GM10266 (cell line): Measurements from ENCODE around the gene ARHGEF40.

Experiments used
- DNase-seq: peaks from one replicate; pipeline ENCODE4 v3.0.0; 2012; ENCODE audit errors: extremely low spot score
- CTCF ChIP-seq: IDR thresholded peaks from 2 replicates; pipeline ENCODE4 v1.5.1; 2012; ENCODE audit warnings: mild to moderate bottlenecking, low read depth; ENCODE audit not compliant: control insufficient read depth, insufficient read depth; ENCODE audit errors: missing control alignments

Gene ARHGEF40

DNA sequence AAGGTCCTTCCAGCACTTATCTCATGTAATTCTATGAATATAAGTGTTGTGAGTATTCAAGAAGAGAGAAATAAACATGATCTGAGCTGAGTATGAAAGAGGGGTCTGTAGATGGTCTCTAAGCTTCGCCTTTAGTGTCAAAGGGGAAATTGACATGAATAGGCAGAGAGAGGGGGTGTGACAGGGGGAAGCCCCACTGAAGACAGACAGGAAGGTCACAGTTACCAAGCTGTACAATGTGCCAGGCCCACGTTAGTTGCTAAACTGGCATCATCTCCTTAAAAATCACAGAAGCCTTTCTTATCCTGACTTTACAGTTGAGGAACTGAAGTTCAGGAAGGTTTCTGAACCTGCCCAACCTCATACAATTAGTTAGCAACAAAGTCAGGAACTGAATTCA is 7.6 kb downstream of the ARHGEF40 start:
- no peak for DNase-seq
- TF ChIP-seq CTCF, result no peak

GRCh38 chr14:21078287-21078686 is 8.2 kb downstream of the ARHGEF40 start:
- TF ChIP-seq CTCF, result no peak
- no peak for DNase-seq

GRCh38 chr14:21078726-21079125 is 8.6 kb downstream of the ARHGEF40 start:
- DNase-seq, result no peak
- no peak for TF ChIP-seq CTCF

DNA sequence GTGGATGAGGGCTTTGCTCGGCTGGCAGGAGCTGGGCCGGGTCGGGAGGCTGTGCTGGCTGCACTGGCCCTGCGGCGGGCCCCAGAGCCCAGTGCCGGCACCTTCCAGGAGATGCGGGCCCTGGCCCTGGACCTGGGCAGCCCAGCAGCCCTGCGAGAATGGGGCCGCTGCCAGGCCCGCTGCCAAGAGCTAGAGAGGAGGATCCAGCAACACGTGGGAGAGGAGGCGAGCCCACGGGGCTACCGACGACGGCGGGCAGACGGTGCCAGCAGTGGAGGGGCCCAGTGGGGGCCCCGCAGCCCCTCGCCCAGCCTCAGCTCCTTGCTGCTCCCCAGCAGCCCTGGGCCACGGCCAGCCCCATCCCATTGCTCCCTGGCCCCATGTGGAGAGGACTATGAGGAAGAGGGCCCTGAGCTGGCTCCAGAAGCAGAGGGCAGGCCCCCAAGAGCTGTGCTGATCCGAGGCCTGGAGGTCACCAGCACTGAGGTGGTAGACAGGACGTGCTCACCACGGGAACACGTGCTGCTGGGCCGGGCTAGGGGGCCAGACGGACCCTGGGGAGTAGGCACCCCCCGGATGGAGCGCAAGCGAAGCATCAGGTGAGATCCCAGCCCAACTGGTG is 11.5 kb downstream of the ARHGEF40 start:
- DNase-seq, result no peak
- TF ChIP-seq CTCF, result no peak

DNA sequence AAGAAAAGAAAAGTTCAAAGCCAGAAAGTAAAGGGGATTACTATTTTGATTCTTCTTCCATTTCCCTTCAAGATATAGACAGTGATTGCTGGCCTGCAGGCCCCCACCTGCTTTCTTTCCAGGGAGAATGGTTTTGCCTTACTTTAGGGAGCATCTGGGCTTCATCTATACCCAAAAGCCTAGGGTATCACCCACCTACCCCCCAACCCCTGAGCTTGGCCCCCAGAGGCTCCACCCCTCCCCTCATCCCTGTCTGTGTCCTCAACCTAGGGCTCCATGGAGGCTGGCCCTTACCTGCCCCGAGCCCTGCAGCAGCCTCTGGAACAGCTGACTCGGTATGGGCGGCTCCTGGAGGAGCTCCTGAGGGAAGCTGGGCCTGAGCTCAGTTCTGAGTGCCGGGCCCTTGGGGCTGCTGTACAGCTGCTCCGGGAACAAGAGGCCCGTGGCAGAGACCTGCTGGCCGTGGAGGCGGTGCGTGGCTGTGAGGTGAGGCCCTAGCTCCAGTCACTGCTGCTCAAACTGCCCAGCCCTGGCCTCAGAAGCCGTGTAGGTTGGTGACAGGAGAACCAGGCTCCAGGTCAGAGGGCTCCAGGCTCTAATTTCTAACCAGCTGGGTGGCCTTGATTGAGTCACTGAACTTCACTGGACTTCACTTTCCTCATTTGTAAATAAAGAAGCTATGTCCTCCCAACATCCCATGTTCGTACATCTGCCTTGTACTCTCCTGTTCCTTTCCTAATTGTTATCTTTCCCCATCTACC is 13.6 kb downstream of the ARHGEF40 start:
- no peak for TF ChIP-seq CTCF
- DNase-seq, result no peak

DNA sequence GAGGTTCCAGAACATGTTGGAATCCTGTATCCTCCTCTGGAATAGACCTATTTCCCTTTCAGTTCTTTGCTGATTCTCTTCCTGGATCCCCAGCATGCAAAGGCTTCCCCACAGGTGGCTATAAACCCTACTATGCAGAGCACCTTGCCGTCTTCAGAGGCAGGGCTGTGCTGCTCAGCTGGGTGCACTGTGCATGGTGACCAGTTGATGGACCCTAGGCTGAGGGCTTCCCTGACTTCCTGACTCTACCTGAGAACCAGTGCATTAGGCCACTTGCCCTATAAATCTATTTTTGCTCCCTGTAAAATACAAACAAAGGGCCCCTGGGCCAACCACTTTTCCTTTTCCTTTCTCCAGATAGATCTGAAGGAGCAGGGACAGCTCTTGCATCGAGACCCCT is 14.3 kb downstream of the ARHGEF40 start:
- no peak for TF ChIP-seq CTCF
- no peak for DNase-seq

DNA sequence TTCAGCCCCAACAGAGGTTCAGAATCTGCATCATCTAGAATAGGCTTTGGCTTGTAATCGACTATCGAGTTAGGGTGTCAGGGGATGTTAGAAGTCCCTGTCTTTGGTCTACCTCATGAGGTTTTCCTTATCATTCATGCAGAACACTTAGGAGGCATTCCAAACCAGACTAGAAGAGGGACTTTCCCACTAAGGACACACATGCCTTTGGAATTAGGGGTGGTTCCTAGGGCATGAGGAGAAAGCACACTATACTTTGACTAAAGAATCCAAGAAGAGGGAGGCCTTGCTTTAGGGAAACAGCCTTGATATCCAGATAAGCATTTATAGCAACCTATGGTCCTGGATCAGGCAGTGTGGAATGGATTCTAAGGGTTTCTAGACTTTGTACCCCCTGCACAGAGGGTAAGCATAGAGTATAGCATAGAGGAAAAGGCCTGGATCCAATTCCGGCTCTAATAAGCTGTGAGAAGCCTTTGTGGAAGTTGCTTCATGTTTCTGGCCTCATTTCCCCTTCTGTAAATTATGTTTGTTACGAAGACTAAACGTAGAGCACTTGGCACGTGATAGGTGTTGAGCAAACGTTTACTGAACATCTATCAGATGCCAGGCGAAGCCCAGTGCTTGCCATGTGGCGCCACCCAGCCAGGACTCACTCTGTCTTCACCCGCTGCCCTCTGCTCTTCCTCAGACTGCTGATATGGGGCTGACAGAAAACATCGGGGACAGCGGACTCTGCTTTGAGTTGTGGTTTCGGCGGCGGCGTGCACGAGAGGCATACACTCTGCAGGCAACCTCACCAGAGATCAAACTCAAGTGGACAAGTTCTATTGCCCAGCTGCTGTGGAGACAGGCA is 15.1 kb downstream of the ARHGEF40 start:
- TF ChIP-seq CTCF, result no peak
- no peak for DNase-seq
